ENCODE data around the gene HASPIN. TPM values are rescaled to one million over a fixed set of nuclear protein-coding genes. Genes with fewer than 3 reads are reported as not detected.

Gene HASPIN
- total and polyA plus RNA-seq, 2 of the 13 experiments (the other 11 are each of a cell fraction or from before 2014, with no cell fraction given), result 2.7 to 8.1 TPM

- ChIA-PET CTCF (ENCODE audit: low intra/inter-chr PET ratio, low total read pairs) (no interaction called here), POLR2A (interaction anchor here (1.0 kb wide), 1 partner anchor 43 kb away, joined by 3 read pairs; no protein-coding TSS in a partner anchor)
- no peaks in the 10 kb centered on the region for H4K20me1 ChIP-seq (ENCODE audit: insufficient read depth, low read length)
- BruUV-seq (replicated peaks), result no TSS peak
- TF ChIP-seq TP53 (CRISPR knock-in tag; conservative IDR thresholded peaks at IDR 0.05), result no peak
- no peak for TF ChIP-seq ZNF619 (CRISPR knock-in tag; IDR thresholded peaks at IDR 0.05)
- TF ChIP-seq REL (CRISPR knock-in tag; conservative IDR thresholded peaks at IDR 0.05), result no peak
- TF ChIP-seq FOXA3 (CRISPR knock-in tag; IDR thresholded peaks at IDR 0.05), result no peak
- TF ChIP-seq DPF2 (CRISPR knock-in tag; IDR thresholded peaks at IDR 0.05; ENCODE audit: borderline replicate concordance, low read depth), result no peak
- TF ChIP-seq DMAP1 (CRISPR knock-in tag; IDR thresholded peaks at IDR 0.05), result no peak
- no peak for TF ChIP-seq IKZF1 (IDR thresholded peaks at IDR 0.05)
- TF ChIP-seq REST (IDR thresholded peaks at IDR 0.05; ENCODE audit: borderline replicate concordance in 1 of 2, low read depth in 1 of 2, low read length in 2 of 2), result no peak
- no peak for TF ChIP-seq MEIS2 (CRISPR knock-in tag; IDR thresholded peaks at IDR 0.05)
- no peak for TF ChIP-seq ZNF512 (CRISPR knock-in tag; IDR thresholded peaks at IDR 0.05)
- TF ChIP-seq CHD4 (IDR thresholded peaks at IDR 0.05; ENCODE audit: borderline replicate concordance, low read length), result no peak
- no peak overlapping the region; the same call in 1 of the 2 replicates for H3K4me2 ChIP-seq (ENCODE audit: low read depth, low read length)
- WGBS (ENCODE audit: low lambda C conversion rate), result 43% methylated on average over 6 of the region's 16 CpGs
- peaks cover 49% of the 10 kb centered on the region for H3K4me1 ChIP-seq (ENCODE audit: insufficient read depth, low read length)
- no peak for DNase-seq (ENCODE audit: low spot score)
- no peak overlapping the region for H2AFZ ChIP-seq (ENCODE audit: low read length)
- peaks cover 5% of the 10 kb centered on the region; the same call in 1 of the 2 replicates for H3K9me3 ChIP-seq (ENCODE audit: low read length)
- no peaks in the 10 kb centered on the region for H3K27me3 ChIP-seq (ENCODE audit: control insufficient read depth in 1 of 2, insufficient read depth in 2 of 2, low read length in 2 of 2)
- H3K9ac ChIP-seq (ENCODE audit: insufficient read depth, low read depth, low read length), result no peak overlapping the region
- no peak for ATAC-seq
- intact Hi-C loops (cut with micrococcal nuclease; ENCODE audit: unreplicated experiment), result no loop called here
- H3K27ac ChIP-seq (ENCODE audit: extremely low read length, insufficient read depth, low read length), result no peak overlapping the region
- H3K36me3 ChIP-seq (replicated peaks in 1 of 2; ENCODE audit: control insufficient read depth in 1 of 2, insufficient read depth in 2 of 2, low read length in 2 of 2), result no peaks in the 10 kb centered on the region
- FAIRE-seq, result no peak
- no peak overlapping the region for H3K4me3 ChIP-seq (replicated peaks in 1 of 3; ENCODE audit: insufficient read depth in 1 of 3, low read depth in 2 of 3, low read length in 3 of 3)
- H3K79me2 ChIP-seq (ENCODE audit: insufficient read depth, low read length), result no peaks in the 10 kb centered on the region
- in situ Hi-C loops (cut with HindIII; ENCODE audit: extremely low pct_ligation_motif_present, low pct_unique_long_range_greater_than_20kb), result no loop called here
Measured at GRCh38 chr17:3761918-3762380, 38.2 kb downstream of the HASPIN start.

All from HepG2 (cell line).